Upper lobe of left lung (tissue), 4 donors: ENCODE data around the gene PDS5A.

Experiments used
- CTCF ChIP-seq, 6 experiments: fragments of 450-650 bp in 4 of 6; fragments of 200-600 bp in 2 of 6; sonication (generic) in 2 of 6; IDR thresholded peaks; one replicate each; pipeline ENCODE4 v1.5.1; 2016 to 2019; ENCODE audit warnings: antibody characterized with exemption in 6 of 6
- POLR2A ChIP-seq, 4 donors: fragments of 450-650 bp; IDR thresholded peaks; one replicate each; pipeline ENCODE4 v1.5.1; 2016 to 2017; ENCODE audit warnings: antibody characterized with exemption in 4 of 4, mild to moderate bottlenecking in 2 of 4
- POLR2AphosphoS5 ChIP-seq, 2 donors: sonication (generic); formaldehyde crosslinking; IDR thresholded peaks; one replicate each; pipeline ENCODE4 v1.5.1; 2017; ENCODE audit warnings: antibody characterized with exemption in 2 of 2

DNA sequence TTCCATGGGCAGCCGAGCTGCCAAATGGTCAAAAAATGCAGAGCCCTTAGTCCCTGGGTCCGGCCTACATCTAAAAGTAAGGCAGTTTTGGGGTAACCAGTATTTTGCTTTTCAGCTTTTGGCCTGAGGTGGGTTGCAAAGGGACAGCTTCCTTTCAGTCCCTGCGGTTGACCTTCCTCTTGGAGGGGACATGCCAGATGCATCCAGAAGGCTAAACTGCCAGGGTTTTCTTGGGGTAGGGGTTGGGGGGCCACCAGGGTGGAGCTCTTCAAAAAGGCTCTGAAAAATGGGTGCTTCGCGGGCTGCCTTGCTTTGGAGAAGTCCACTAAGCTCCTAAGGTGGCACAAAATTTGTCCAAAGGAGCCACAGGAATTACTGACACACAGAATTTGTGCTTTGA, 159.1 kb downstream of the PDS5A start:
- TF ChIP-seq POLR2AphosphoS5 (IDR thresholded peaks at IDR 0.05) (no peak), CTCF (IDR thresholded peaks at IDR 0.05) (no peak), POLR2A (IDR thresholded peaks at IDR 0.05) (no peak)
